ENCODE measurements around the gene GCNT2.
"Not testable (repeated sequence)": the region's sequence is repeated elsewhere in the genome, so short reads cannot be mapped to it uniquely, and the experiment has no call there.

Gene GCNT2

DNA sequence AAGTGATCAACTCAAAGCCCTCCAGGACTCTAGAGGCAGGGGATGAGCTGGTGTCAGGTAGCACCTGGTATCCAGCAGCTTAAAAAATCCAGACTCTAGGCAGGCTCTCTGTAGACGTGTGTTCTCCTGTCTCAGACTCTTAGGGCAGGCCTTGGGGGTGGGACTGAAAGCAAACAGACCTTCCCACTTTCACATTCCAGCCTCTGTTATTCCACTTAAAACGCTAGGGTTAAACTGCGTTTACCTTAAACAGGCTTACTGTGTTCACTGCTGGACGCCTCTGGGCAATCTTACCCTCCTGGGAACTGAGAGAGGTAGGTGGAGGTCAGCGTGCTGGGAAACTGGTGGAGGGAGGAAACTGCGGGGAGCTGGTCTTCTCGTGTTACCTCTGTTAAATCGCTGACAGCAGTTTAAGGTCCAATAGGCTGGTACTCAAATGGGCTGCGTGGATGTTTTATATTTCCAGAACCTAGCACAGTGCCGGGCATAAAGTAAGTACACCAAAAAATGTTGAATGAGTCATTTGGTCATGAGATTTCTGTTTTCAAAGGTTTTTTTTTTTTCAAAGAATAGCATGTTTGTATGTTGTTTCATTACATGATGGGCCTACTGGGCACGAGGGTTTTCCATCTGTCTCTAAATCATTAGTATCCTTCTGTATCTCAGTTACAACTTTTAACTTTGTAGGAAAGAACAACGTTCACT is at the start of gene GCNT2:
Gene GCNT2, plus strand, starts transcription at position 248 of the 705 bp plus-strand sequence. CDS start 7,561 bp downstream, outside the sequence.
- DNase-seq (ENCODE audit: low read depth in 2 of 2), result no peak

DNA sequence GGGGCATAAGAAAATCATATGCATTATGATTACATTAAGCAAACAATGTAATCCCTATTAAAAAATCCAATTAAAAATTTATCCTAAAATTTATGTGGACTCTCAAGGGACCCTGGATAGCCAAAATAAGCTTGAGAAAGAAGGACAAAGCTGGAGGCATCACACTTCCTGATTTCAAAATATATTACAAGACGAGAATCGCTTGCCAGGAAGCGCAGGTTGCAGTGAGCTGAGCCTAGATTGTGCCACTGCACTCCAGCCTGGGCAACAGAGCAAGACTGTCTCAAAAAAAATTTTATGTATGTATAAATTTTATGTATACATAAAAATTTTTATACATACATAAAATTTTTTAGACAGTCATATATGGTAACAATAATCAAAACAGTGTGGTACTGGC is 48.5 kb upstream of the GCNT2 start:
- no peak for DNase-seq (ENCODE audit: low read depth in 2 of 2)

DNA sequence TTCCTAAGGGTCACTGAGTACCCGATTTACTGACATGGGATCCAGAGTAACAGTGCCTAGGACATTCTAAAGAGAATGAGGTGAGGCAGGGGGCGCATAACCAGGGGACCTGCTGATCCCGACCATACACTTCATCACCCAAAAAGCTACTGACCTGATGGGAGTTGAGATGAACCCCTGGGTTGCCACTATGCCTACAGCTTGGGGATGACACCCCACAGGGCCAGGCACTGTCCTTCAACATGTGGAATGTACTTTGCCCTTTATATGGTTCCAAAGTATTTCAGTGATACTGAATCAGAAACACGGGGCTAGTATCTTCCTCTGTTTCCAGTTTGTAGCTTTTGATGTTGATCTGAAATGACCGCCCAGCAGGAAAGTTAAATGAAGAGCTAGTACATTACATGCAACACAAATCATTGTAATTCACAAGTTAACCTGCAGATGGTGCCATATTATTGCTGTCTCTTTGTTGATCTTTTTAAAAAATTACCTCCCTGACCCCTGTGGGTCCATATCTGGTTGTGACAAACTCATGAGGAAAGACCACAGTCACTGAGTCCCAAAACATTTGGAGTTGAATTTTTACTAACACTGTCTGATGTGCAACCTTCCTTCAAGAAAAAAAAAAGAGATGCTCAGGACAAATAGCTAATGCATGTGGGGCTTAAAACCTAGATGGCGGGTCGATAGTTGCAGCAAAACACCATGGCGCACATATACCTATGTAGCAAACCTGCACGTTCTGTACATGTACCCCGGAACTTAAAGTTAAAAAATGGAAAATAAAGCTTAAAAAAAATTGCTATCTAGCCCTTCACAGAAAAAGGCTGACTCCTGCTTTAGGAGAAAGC is 42.7 kb upstream of the GCNT2 start:
- no peak for DNase-seq (ENCODE audit: low read depth in 2 of 2)

DNA sequence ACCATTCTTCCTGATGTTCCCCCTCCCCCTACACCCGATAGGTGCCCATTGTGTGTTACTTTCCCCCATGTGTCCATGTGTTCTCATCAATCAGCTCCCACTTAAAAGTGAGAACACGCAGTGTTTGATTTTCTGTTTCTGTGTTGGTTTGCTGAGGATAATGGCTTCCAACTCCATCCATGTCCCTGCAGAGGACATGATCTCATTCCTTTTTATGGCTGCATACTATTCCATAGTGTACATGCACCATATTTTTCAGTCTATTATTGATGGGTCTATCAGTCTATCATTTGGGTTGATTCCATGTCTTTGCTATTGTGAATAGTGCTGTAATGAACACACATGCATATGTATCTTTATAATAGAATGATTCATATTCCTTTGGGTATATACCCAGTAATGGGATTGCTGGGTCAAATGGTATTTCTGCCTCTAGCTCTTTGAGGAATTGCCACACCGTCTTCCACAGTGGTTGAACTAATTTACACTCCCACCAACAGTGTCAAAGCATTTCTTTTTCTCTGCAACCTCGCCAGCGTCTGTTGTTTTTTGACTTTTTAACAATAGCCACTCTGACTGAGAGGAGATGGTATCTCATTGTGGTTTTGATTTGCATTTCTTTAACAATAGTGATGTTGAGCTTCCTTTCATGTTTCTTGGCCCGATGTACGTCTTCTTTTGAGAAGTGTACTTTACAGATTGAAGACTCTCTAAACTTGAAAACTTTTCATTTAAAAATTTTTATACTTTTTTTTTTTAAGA is 41.0 kb upstream of the GCNT2 start:
- no peak for DNase-seq (ENCODE audit: low read depth in 2 of 2)

DNA sequence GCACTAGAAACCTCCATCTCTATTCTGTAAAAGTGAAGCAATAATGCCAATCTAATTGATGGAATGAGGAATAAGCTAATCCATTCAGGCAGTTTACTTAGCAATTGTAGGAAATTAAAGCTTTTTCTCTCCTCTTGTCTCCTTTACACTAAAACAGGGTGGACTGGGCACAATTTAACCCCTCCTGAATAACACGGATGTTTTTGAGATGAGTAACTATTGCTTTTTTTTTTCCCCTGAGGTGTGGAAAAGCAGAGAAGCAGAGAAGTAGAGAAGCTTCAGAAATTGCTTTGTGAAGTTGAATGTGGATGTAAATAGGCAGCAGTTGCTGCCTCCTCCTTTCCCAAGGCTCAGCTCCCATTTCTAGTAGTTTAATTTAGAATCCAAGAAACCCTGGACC is 40.0 kb upstream of the GCNT2 start:
- DNase-seq (ENCODE audit: low read depth in 2 of 2), result no peak

DNA sequence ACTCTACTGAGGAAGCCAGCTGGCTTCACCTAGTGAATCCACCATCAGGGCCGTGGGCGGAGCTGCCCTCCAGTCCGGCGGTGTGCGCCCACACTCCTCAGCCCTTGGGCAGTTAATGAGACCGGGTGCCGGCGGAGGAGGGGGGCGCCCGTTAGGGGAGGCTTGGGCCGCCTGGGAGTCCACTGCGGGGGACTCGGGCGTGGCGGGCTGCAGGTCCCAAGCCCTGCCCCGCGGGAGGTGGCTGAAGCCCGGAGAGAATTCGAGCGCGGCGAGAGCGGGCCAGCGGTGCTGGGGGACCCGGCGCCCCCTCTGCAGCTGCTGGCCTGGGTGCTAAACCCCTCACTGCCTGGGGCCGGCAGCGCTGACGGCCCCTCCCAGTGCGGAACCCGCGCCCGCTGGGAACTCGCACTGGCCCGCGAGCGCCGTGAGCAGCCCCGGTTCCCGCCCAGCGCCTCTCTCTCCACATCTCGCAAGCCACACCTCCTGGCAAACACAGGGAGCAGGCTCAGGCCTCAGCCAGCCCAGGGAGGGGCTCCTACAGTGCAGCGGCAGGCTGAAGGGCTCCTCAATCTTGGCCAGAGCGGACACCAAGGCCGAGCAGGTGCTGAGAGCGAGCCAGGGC is 38.4 kb upstream of the GCNT2 start:
- DNase-seq (ENCODE audit: low read depth in 2 of 2), result no peak

DNA sequence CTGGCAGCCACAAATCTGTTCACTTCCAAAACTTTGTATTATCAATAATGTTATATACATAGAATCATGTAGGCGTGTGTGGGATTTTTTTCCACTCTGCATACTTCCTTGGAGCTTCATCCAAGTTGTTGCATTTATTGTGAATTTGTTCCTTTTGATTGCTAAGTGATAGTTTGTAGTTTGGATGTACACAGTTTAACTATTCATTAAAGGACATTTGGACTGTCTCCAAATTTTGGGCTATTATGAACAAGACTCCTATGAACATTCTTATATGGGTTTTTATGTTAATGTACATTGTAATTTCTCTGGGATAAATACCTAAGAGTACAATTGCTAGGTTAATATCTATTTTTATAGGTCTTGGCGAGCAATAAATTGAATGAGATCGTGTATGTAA is 36.2 kb upstream of the GCNT2 start:
- DNase-seq (ENCODE audit: low read depth in 2 of 2), result no peak

DNA sequence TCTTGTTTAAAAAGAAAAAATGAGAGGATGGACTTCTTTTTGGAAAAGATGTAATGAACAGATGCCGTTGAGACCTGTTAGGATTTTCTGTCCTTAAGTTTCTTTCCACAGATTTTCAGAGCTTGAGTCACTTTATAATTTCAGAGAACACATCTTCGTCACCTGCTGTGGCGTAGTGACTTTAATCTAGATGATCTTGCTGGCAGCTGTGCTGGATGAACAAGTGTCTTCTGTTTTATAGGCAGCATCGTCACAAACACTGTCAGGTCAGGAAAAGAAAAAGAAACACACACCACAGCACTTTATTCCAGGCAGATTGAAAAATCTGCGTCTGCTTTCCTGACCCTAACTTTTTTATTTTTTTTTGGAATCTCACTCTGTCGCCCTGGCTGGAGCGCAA is 35.7 kb upstream of the GCNT2 start:
- DNase-seq (ENCODE audit: low read depth in 2 of 2), result no peak

DNA sequence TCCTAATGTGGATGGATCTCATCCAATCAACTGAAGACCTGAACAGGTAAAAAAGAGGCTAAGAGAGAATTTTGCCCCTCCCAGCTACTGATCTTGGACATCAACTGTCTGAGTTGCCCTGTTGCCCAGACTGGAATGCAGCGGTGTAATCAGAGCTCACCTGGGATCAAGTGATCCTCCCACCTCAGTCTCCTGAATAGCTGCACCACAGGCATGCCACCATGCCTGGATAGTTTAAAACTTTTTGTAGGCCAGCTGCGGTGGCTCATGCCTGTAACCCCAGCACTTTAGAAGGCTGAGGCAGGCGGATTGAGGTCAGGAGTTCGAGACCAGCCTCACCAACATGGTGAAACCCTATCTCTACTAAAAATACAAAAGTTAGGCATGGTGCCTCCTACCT is 34.9 kb upstream of the GCNT2 start:
- no peak for DNase-seq (ENCODE audit: low read depth in 2 of 2)

DNA sequence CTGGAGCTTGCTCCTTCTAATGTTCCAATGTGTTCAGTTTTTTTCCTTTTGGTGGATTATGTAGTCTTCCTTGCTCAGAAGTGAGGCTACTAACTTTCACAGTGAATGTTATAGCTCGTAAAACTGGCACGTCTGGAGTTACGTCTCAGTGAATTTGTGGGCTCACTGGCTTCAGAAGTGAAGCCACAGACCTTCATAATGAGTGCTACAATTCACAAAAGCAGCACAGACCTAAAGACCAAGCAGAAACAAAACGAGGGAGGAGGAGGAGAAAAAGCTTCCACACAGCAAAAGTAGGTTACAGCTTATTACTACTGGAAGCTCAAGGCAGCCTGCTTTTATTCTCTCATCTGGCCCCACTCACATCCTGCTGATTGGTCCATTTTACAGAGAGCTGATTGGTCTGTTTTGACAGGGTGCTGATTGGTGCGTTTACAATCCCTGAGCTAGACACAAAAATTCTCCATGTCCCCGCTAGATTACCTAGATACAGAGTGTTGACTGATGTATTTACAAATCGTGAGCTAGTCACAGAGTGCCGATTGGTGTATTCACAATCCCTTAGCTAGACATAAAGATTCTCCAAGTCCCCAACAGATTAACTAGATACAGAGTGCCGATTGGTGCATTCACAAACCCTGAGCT is 34.1 kb upstream of the GCNT2 start:
- DNase-seq (ENCODE audit: low read depth in 2 of 2), result not testable (repeated sequence)

DNA sequence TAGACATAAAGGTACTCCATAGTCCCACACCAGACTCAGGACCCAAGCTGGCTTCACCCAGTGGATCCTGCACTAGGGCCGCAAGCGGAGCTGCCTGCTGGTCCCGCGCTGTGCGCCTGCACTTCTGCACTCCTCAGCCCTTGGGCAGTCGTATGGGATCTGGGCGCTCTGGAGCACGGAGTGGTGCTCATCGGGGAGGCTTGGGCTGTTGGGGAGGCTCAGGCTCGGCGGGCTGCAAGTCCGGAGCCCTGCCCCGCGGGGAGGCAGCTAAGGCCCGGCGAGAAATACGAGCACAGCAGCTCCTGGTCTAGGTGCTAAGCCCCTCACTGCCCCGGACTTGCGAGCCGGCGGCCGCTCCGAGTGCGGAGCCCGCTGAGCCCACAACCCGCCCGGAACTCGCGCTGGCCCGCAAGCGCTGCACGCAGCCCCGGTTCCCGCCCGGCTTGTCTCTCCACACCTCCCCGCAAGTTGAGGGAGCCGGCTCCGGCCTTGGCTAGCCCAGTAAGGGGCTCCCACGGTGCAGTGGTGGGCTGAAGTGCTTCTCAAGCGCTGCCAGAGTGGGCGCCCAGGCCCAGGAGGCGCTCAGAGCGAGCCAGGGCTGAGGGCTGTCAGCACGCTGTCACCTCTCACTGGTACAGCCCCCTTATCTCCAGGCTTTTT is 33.4 kb upstream of the GCNT2 start:
- DNase-seq (ENCODE audit: low read depth in 2 of 2), result no peak

DNA sequence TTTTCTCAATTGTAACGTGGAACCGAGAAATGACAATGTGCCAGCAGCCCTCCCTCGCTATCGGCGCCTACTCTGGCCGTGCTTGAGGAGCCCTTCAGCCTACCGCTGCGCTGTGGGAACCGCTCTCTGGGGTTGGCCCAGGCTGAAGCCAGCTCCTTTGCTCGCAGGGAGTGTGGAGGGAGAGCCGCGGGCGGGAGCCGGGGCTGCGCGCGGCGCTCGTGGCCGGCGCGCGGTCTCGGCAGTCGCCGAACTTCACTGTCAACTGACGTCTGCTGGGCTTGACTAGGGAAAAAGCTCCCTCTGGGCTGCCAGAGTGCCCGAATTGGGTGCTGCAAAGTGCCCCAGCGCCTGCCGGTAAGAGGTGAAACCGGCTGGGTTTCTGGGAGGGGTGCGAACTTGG is 29.7 kb upstream of the GCNT2 start:
- DNase-seq (ENCODE audit: low read depth in 2 of 2), result no peak

DNA sequence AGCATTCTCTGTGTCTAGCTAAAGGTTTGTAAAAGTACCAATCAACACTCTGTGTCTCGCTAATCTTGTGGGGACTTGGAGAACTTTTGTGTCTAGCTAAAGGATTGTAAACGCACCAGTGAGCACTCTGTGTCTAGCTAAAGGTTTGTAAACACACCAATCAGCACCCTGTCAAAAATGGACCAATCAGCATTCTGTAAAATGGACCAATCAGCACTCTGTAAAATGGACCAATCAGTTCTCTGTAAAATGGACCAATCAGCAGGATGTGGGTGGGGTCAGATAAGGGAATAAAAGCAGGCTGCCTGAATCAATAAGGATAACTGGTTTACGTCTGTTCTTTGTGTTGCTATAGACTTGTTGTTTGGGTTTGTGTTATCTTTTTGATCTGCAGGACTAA is 29.2 kb upstream of the GCNT2 start:
- DNase-seq (ENCODE audit: low read depth in 2 of 2), result not testable (repeated sequence)

DNA sequence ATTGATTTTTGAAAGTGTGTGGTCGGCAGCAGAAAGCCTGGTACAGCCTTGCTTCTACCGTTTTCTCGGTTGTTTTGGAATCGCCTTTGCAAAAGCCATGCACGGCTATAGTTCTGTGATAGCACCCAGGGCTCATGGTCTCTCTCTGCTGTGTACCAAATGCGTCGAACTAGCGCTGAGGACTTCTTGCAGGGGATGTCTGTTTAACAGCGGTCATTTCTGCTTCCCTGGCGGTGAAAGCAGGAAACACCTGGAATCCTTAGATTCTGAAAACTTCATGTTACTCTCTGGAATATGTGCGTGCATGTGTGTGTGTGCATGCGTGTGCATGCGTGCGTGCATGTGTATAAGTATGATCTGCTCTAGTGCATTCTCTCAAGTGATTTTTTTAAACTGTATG is 26.1 kb upstream of the GCNT2 start:
- DNase-seq (ENCODE audit: low read depth in 2 of 2), result no peak

DNA sequence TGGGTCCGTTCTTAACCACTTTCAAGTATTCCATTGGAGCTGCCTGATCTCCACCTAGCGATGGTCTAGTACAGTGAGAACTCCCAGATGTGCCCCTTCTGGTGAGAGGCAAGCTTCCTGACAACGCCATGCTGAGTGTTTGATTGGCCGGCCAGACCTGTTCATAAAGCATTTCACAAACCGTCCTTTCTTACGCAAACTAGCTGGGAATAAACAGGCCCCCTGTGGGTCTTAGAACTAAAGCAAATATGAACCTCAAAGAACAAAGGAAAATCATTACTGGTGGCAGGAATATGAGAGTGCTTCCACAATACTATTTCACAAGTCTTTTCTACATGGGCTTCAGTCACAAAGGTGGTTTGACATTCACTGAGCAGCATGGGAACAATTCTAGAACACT is 15.6 kb upstream of the GCNT2 start:
- no peak for DNase-seq (ENCODE audit: low read depth in 2 of 2)

DNA sequence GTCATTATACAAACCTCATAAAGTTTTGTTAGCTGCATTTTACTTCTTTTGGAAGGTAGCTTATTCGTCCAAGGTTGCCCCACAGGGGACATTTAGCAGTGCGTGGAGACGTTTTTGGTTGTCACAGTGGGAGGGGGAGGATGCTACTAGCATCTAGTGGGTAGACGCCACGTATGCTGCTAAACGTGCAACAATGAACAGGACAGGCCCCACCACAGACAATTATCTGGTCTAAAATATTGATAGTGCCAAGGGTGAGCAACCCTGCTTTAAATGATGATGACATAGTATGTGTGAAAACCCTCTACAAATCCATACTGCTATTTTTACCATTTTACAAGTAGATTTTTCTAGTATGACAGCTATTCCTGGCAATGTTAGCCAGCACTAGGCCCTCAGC is 13.9 kb upstream of the GCNT2 start:
- no peak for DNase-seq (ENCODE audit: low read depth in 2 of 2)

DNA sequence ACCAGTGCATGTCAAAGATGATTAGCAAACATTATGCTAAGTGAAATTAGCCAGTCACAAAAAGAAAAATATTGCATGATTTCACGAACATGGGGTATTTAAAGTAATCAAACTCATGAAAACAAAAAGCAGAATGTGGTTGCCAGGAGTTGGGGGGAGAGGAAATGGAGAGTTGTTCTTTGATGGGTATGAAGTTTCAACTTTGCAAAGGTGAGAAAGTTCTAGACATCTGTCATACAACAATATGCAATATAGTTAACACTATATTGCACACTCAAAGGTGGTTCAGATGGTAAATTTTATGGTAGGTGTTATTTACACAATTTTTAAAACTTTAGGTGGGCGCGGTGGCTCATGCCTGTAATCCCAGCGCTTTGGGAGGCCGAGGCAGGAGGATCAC is 13.4 kb upstream of the GCNT2 start:
- no peak for DNase-seq (ENCODE audit: low read depth in 2 of 2)

DNA sequence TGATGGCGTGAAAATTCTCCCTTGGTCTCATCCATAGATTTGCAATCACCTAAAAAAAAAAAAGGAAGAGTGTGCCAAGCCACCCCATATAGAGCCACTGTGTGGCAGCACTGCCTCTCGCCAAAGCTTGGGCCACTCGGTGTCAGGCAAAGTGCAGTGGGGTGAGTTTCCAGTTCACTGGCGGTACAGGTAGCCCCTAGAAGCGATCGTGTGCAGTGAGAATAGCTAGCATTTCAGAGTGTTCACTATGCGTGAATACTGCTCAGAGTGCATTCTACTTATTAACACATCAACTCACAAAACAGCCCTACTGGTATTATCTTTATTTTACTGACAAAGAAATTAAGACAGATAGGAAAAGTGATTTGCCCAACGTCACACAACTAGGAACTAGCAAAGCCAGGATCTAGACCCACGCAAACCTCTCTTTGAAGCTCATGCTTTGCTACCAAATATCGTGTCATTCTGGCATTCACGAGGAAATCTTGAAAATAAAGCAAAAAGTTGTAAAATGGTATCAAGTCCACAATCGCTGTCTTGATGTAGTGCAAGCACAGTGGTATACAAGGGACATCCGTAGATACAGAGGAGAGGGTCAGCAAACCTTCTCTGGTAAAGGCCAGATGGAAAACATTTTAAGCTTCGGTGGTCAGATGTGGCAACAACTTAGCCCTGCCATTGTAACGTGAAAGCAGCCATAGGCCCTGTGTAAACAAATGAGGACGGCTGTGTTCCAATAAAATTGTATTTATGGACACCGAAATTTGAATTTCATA is 10.4 kb upstream of the GCNT2 start:
- peak in 1 of 2 experiments; percentile 43 for DNase-seq (ENCODE audit: low read depth in 2 of 2)

DNA sequence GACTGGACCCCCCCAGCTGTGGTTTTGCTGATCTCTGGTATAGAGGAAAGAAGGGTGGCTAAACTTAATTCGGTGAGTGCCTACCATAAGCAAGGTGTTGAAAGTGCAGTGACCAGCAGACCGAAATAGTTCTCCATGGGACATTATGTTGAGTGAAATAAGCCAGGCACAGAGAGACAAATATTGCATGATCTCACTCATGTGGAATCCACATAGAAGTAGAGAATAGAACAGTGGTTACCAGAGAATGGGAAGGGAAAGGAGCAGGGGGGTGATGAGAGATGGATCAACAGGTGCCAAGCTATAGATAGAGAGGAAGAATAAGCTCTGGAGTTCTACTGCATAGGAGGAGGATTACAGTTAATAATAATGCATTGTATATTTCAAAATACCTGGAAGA is 9.7 kb upstream of the GCNT2 start:
- DNase-seq (ENCODE audit: low read depth in 2 of 2), result no peak

DNA sequence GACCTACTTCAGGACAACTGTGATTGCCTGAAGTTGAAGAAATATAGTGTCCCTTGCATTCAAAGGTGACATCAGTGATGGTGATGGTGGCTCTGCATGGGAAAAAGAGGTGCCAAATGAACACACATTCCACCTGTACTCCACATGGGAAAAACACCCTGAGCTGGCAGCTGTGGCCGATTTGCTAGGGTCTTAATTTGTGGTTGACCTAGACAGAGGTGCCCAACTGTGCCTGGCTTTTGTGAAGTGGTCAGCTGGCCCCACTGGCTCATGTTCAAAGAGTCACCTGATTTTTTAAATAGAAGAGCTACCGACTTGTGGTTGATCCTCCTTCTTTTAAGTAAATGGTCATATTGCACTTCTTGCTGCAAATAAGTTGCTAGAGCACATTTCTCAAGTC is 7.6 kb upstream of the GCNT2 start:
- no peak for DNase-seq (ENCODE audit: low read depth in 2 of 2)
